HepG2 (cell line): ENCODE measurements around the gene BRIP1. TPM values are rescaled to one million over a fixed set of nuclear protein-coding genes. Genes with fewer than 3 reads are reported as not detected.
"Not testable (repeated sequence)": the region's sequence is repeated elsewhere in the genome, so short reads cannot be mapped to it uniquely, and the experiment has no call there.

Source experiments
- ATAC-seq: fragments of 200-7000 bp; cut with Tn5 transposase; 3 replicates; pipeline ENCODE4 v1.9.1; 2020; ENCODE audit warnings: mild to moderate bottlenecking, moderate library complexity
- BruUV-seq: library from RNA; stranded (reverse); fragments of 400-500 nt; replicated peaks from 2 replicates; lab custom pipeline; 2021; lab: Mats Ljungman, UMichigan
- CTCF ChIA-PET: fragments of 300-600 bp; formaldehyde crosslinking; extraction: SDS; loops from one replicate; lab custom pipeline; 2021; ENCODE audit warnings: low total read pairs, inconsistent platforms, low intra/inter-chr PET ratio; lab: Yijun Ruan, JAX
- POLR2A ChIA-PET: fragments of 350-600 bp; sonication (Branson Sonifier 250); formaldehyde crosslinking; loops from one replicate; lab custom pipeline; 2020; ENCODE audit warnings: antibody characterized with exemption, inconsistent platforms; lab: Yijun Ruan, JAX
- DNase-seq: peaks from one replicate; pipeline ENCODE4 v3.0.0-alpha.2; 2015; ENCODE audit warnings: low spot score
- FAIRE-seq: peaks from 3 replicates; lab custom pipeline; 2011; peaks lifted over from hg19 to GRCh38; lab: Jason Lieb, UNC
- H2AFZ ChIP-seq: one replicate; pipeline ENCODE4 v1.6.1; 2011; ENCODE audit warnings: low read length, inconsistent platforms
- H3K27ac ChIP-seq: fragments of 300-600 bp; 3 replicates; pipeline ENCODE4 v1.8.0; 2011; ENCODE audit warnings: mixed run types, mild to moderate bottlenecking, mixed read lengths, low read length, inconsistent platforms; ENCODE audit not compliant: insufficient read depth; ENCODE audit errors: extremely low read length
- H3K27me3 ChIP-seq, 2 experiments: fragments of 200-600 bp in 1 of 2; 2 replicates in 1 of 2; 3 replicates in 1 of 2; pipeline versions ENCODE4 v1.6.0 to v1.8.0; 2011; ENCODE audit warnings: low read length in 2 of 2, mild to moderate bottlenecking in 2 of 2, moderate library complexity in 2 of 2, inconsistent platforms in 1 of 2; ENCODE audit not compliant: insufficient read depth in 2 of 2, control insufficient read depth in 1 of 2
- H3K36me3 ChIP-seq, 2 experiments: fragments of 200-600 bp in 1 of 2; replicated peaks in 1 of 2; 2 replicates in 1 of 2; 3 replicates in 1 of 2; pipeline versions ENCODE4 v1.5.1 to v1.8.0; 2011; ENCODE audit warnings: low read length in 2 of 2, inconsistent platforms in 1 of 2; ENCODE audit not compliant: insufficient read depth in 2 of 2, control insufficient read depth in 1 of 2
- H3K4me1 ChIP-seq: 2 replicates; pipeline ENCODE4 v1.5.1; 2012; ENCODE audit warnings: low read length, inconsistent platforms; ENCODE audit not compliant: insufficient read depth
- H3K4me2 ChIP-seq: 2 replicates; pipeline ENCODE4 v1.6.0; 2011; ENCODE audit warnings: low read depth, low read length, inconsistent platforms
- H3K4me3 ChIP-seq, 3 experiments: fragments of 200-600 bp in 1 of 3; sonication (generic), shearing (Covaris generic) in 1 of 3; replicated peaks in 1 of 3; 2 replicates each; pipeline ENCODE4 v1.5.1; 2011 to 2016; ENCODE audit warnings: low read length in 3 of 3, inconsistent platforms in 2 of 3, low read depth in 2 of 3, mild to moderate bottlenecking in 2 of 3, control low read depth in 1 of 3, mixed read lengths in 1 of 3; ENCODE audit not compliant: insufficient read depth in 1 of 3
- H3K79me2 ChIP-seq: one replicate; pipeline ENCODE4 v1.6.1; 2011; ENCODE audit warnings: low read length, inconsistent platforms; ENCODE audit not compliant: insufficient read depth
- H3K9ac ChIP-seq: 2 replicates; pipeline ENCODE4 v1.6.0; 2011; ENCODE audit warnings: mild to moderate bottlenecking, low read depth, low read length, inconsistent platforms; ENCODE audit not compliant: insufficient read depth
- H3K9me3 ChIP-seq: 2 replicates; pipeline ENCODE4 v1.5.1; 2012; ENCODE audit warnings: mild to moderate bottlenecking, low read length
- H4K20me1 ChIP-seq: 2 replicates; pipeline ENCODE4 v1.6.0; 2011; ENCODE audit warnings: inconsistent platforms, mild to moderate bottlenecking, low read length, moderate library complexity; ENCODE audit not compliant: insufficient read depth
- DNMT1 ChIP-seq: sonication (generic); formaldehyde crosslinking; IDR thresholded peaks from 2 replicates; pipeline ENCODE4 v1.5.1; 2020; ENCODE audit warnings: mild to moderate bottlenecking, missing genetic modification reagents
- ESRRA ChIP-seq: sonication (generic); formaldehyde crosslinking; IDR thresholded peaks from 2 replicates; pipeline ENCODE4 v1.5.1; 2020; ENCODE audit warnings: mild to moderate bottlenecking, low read depth, missing genetic modification reagents
- HOXA7 ChIP-seq: sonication (generic); formaldehyde crosslinking; IDR thresholded peaks from 2 replicates; pipeline ENCODE4 v1.8.1; 2022; ENCODE audit warnings: mild to moderate bottlenecking, missing genetic modification reagents, moderate library complexity
- IRF9 ChIP-seq: sonication (generic); formaldehyde crosslinking; IDR thresholded peaks from 2 replicates; pipeline ENCODE4 v1.8.0; 2022; ENCODE audit warnings: missing genetic modification reagents, mild to moderate bottlenecking, borderline replicate concordance
- SPEN ChIP-seq: sonication (generic); formaldehyde crosslinking; IDR thresholded peaks from 2 replicates; pipeline ENCODE4 v1.5.1; 2020; ENCODE audit warnings: low read depth, mild to moderate bottlenecking, missing genetic modification reagents
- ZMYM4 ChIP-seq: sonication (generic); formaldehyde crosslinking; IDR thresholded peaks from 2 replicates; pipeline ENCODE4 v1.8.1; 2023; ENCODE audit warnings: mild to moderate bottlenecking, missing genetic modification reagents
- ZNF761 ChIP-seq: sonication (generic); formaldehyde crosslinking; conservative IDR thresholded peaks from 2 replicates; pipeline ENCODE4 v1.4.0; 2020; ENCODE audit warnings: mild to moderate bottlenecking, missing genetic modification reagents
- WGBS: methylation state at CpG from one replicate; pipeline ENCODE4 v1.1.6; 2017; ENCODE audit warnings: low lambda C conversion rate; 5-methylcytosine and 5-hydroxymethylcytosine counted together
- in situ Hi-C: cut with HindIII; loops from 2 replicates; pipeline ENCODE4 v1.10.0; 2017; ENCODE audit warnings: low pct_unique_long_range_greater_than_20kb; ENCODE audit not compliant: extremely low pct_ligation_motif_present
- intact Hi-C: fragments of 100-400 bp; cut with micrococcal nuclease; formaldehyde crosslinking; loops from one replicate; pipeline ENCODE4 v1.10.0; 2022; ENCODE audit not compliant: unreplicated experiment
- polyA plus RNA-seq, 8 experiments: library from polyadenylated mRNA; depleted of rRNA in 3 of 8; stranded (reverse) in 7 of 8; unstranded in 1 of 8; fragments of >200 nt; fragmentation: Illumina TruSeq in 4 of 8; extraction: Trizol in 4 of 8; gene quantifications; 2 replicates each; pipeline versions ENCODE4 v1.2.1 to v1.2.3, GENCODE V29; 2011 to 2016; ENCODE audit warnings: low read depth in 4 of 8, missing spikeins in 1 of 8, mixed read lengths in 1 of 8; ENCODE audit not compliant: insufficient read depth in 1 of 8
- total RNA-seq, 5 experiments: library from RNA; depleted of rRNA; stranded (reverse); fragments of >200 nt; fragmentation: Illumina TruSeq; extraction: Trizol; gene quantifications; 2 replicates each; pipeline ENCODE4 v1.2.3, GENCODE V29; 2016; ENCODE audit warnings: low read depth in 1 of 5

The BRIP1 gene
- total and polyA plus RNA-seq, 2 of the 13 experiments (the other 11 are each of a cell fraction or from before 2014, with no cell fraction given) = 3.8 to 27.7 TPM

DNA sequence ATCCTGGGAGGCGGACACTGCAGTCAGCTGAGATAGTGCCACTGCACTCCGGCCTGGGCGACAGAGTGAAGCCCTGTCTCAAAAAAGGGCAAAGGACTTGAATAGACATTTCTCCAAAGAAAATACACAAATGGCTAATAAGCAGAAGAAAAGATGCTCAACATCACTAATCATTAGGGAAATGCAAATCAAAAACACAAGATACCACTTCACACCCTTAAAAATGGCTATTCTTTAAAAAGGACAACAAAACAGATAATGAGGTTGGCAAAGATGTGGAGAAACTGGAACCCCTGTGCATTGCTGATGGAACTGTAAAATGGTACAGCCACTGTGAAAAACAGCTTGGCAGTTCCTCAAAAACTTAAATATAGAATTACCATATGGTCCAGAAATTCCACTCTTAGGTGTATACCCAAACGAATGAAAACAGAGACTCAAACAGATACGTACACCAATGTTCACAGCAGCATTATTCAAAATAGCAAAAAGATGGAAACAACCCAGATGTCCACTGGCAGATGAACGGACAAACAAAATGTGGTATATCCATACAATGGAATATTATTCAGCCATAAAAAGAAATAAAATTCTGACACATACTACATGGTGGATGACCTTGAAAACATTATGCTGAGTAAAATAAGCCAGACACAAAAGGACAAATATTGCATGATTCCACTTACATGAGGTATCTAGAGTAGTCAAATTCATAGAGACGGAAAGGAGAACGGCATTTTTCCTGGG, 35.5 kb downstream of the BRIP1 start:
- H4K20me1 ChIP-seq = no peaks in the 10 kb centered on the region
- in situ Hi-C loops (loop anchor here (25.0 kb wide), 1 partner anchor 816 kb away; no protein-coding TSS in a partner anchor), intact Hi-C loops (no loop called here)
- no peaks in the 10 kb centered on the region for H3K27me3 ChIP-seq
- H3K4me2 ChIP-seq = no peak overlapping the region
- no peak overlapping the region for H3K9ac ChIP-seq
- no peaks in the 10 kb centered on the region for H3K4me1 ChIP-seq
- BruUV-seq = no TSS peak
- no peak for DNase-seq
- POLR2A ChIA-PET = no interaction called here
- FAIRE-seq = no peak
- no peak overlapping the region for H3K4me3 ChIP-seq
- H2AFZ ChIP-seq = no peak overlapping the region
- no peak for ATAC-seq
- TF ChIP-seq SPEN (CRISPR knock-in tag) = no peak
- no peak for TF ChIP-seq IRF9
- TF ChIP-seq HOXA7 = no peak
- TF ChIP-seq ZNF761 (CRISPR knock-in tag) = no peak
- no peak for TF ChIP-seq ZMYM4 (CRISPR knock-in tag)
- TF ChIP-seq ESRRA (CRISPR knock-in tag) = no peak
- TF ChIP-seq DNMT1 (CRISPR knock-in tag) = no peak
- no peaks in the 10 kb centered on the region for H3K79me2 ChIP-seq
- no peaks in the 10 kb centered on the region for H3K9me3 ChIP-seq
- 96% methylated on average over 8 of the region's 8 CpGs for WGBS
- no peaks in the 10 kb centered on the region; a peak in 3 of 5 replicates for H3K36me3 ChIP-seq
- CTCF ChIA-PET = no interaction called here
- H3K27ac ChIP-seq = no peak overlapping the region

- DNase-seq, H4K20me1 ChIP-seq, H3K4me1 ChIP-seq, POLR2A ChIA-PET, H3K79me2 ChIP-seq, H3K36me3 ChIP-seq, H3K4me3 ChIP-seq, H3K9ac ChIP-seq, FAIRE-seq, H2AFZ ChIP-seq, intact Hi-C loops, H3K4me2 ChIP-seq, CTCF ChIA-PET, H3K27me3 ChIP-seq, H3K27ac ChIP-seq, BruUV-seq, ATAC-seq, H3K9me3 ChIP-seq: not testable (repeated sequence)
- in situ Hi-C loops = loop anchor here (25.0 kb wide), 1 partner anchor 815 kb away; no protein-coding TSS in a partner anchor
- 98% methylated on average over 1 of the region's 1 CpG for WGBS
These were observed 36.5 kb downstream of the BRIP1 start for GRCh38 chr17:61826866-61827265.

DNA sequence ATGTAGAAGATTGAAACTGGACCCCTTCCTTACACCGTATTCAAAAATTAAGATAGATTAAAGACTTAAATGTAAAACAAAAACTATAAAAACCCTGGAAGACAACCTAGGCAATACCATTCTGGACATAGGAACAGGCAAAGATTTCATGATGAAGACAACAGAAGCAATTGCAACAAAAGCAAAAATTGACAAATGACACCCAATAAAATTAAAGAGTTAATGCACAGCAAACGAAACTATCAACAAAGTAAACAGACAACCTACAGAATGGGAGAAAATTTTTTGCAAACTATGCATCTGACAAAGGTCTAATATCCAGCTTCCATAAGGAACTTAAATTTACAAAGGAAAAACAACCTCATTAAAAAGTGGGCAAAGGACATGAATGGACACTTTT, 37.1 kb downstream of the BRIP1 start:
- H3K27me3 ChIP-seq, H4K20me1 ChIP-seq, H3K27ac ChIP-seq, ATAC-seq, H3K4me2 ChIP-seq, CTCF ChIA-PET, POLR2A ChIA-PET, intact Hi-C loops, H3K36me3 ChIP-seq, BruUV-seq, H3K9ac ChIP-seq, H3K4me3 ChIP-seq, FAIRE-seq, H3K4me1 ChIP-seq, H3K79me2 ChIP-seq, DNase-seq, H2AFZ ChIP-seq, H3K9me3 ChIP-seq: not testable (repeated sequence)
- in situ Hi-C loops = loop anchor here (25.0 kb wide), 1 partner anchor 814 kb away; no protein-coding TSS in a partner anchor
- WGBS = 94% methylated on average over 2 of the region's 2 CpGs
